AML-193 (cell line): ENCODE results near the gene RALGAPA2.

Source experiments
- DNase-seq, 2 experiments: peaks; one replicate each; lab custom pipeline; 2025; lab: John Stamatoyannopoulos, UW

RALGAPA2 gene

DNA sequence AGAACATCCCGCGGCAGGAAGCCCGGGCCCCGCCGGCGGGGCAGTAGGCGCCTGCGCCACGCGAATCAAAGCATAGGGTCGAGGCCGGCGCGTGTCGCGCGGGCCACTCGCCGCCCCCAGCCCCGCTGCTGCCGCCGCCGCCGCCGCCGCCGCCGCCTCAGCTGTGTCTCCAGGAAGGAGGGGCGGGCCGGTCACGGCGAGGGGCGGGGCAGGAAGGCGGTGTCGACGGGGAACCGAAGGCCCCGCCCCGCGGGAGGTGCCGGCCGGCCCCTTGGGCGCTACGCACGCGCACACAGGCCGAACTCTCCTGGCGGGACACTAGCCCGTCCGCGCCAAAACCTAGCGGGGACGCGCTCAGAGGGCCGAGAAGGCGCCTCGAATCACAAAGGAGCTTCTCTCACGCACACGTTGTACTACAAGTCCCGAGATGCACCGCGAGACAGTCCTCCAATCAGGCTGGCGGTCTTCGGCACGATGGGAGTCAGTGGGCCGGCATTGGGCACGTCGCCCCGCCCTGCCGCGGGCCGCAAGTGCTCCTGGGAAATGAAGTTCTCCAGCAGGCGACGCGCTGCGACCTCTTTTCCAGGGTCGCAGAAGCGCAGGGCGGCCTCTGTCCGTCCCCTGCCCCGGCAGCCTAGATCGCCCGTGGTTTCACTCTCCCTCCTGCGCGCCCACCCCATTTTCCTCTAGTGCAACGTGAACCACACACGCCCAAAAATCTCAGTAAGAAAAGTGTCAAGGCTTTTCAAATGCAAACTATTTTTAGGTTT is at the start of gene RALGAPA2:
Gene RALGAPA2 (minus strand): TSS at position 171 of the 770 bp plus-strand sequence. CDS start 164 bp downstream, at position 7.
- peak; percentile 93 to 98 for DNase-seq

DNA sequence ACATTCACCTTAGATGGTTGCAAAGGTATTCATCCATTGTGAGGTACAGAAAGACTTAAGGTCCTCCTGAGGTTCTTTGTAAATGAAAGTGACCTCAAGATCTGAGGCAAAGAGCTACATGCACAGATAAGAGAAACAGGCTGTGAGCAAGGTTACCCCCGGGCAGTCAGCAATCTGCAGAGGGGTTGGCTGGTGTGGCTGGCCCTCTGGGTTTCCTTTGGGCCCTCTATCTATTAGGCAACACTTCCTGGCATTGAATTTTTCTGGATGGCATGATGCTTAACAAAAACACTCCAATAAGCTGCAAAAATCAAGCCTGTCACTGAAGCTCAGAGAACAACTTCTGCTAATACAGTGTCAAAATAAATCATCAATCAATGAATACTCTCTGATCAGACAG is 48.9 kb upstream of the RALGAPA2 start:
- peak; percentile 66 to 75 for DNase-seq

DNA sequence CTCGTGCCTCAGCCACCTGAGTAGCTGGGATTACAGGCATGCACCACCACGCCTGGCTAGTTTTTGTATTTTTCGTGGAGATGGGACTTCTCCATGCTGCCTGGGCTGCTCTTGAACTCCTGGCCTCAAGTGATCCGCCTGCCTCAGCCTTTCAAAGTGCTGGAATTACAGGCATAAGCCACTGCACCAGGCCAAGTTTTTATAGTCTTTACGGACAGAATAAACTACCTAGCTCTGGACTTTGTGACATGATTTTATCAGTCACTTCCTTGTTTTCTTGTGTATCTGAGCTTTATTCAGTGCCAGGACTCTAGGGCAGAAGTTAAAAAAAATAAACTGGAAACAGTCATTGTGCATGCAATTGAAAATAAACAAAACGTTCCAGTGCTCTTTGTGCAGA is 46.7 kb upstream of the RALGAPA2 start:
- DNase-seq, result peak in 1 of 2 experiments; percentile 8

DNA sequence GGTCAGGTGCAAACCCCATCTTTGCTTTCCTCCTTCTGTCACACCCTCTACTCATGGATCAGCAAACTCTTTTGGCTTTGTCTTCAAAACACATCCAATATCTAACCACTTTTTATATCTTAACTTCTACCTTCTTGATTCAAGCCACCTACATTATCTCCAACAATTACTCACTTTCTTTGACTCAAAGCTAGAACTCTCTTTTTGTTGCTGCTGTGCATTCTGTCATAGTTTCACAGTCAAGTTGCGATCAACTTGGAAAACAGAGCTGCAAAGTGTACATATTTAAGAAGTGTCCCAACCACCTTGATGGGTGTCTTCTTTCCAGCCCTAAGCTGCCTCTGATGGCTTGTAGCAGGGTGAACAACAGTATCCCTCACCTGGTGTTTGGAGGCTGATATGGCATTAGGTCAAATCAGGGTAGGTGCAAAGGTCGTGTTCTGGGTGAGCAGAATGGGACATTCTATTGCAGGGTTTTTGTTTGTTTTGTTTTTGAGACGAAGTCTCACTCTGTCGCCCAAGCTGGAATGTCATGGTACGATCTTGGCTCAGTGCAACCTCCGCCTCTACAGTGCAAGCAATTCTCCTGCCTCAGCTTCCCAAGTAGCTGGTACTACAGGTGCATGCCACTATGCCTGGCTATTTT is 43.4 kb upstream of the RALGAPA2 start:
- DNase-seq, result no peak

DNA sequence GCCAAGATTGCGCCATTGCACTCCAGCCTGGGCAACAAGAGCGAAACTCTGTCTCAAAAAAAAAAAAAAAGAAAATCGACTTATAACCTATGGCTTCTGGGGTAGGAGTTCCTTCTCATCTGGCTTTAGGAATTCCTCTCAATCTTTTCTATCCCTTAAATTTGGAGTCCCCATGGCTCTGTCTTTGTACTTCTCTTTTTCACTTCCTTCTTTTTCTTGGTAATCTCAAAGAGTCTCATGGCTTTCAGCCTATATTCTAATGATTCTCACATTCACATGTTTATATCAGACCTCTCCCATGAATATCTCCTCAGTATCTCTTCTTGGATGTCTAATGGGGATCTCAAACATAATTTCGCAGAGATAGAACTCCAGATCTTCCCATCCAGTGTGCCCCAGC is 42.8 kb upstream of the RALGAPA2 start:
- peak; percentile 56 to 60 for DNase-seq

DNA sequence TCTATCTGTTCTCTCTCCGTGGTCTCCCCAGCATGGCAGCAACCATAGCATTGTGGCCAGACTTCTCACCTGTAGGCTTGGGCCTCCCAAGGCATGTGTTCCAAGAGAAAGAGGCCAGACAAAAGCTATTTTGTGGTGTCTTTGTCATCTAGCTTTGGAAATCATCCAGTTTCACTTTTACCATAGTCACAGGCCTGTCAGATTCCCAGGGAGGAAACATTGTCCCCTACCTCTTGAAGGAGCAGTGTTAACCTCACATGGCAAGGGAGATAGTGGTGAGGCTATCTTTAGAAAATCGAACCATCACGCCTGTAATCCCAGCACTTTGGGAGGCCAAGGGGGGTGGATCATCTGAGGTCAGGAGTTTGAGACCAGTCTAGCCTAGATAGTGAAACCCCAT is 42.3 kb upstream of the RALGAPA2 start:
- DNase-seq, result no peak

DNA sequence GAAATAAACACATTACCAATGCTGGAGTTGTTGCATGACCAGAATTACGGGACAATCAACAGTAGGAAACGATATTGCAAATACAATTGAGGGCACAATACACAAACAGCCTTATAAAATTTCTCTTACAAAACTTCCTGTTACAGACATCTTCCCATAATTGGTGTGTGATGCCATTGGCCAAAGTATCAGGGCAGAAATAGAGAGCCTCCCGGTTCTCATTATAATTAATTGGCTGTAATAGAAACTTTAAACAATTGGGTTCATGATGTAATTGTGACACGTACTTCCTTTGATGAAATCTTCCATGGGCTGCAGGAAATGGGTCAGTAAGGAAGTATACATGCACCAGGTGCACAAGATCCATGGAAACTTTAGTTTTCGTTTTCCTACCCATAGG is 40.3 kb upstream of the RALGAPA2 start:
- peak; percentile 38 to 53 for DNase-seq

DNA sequence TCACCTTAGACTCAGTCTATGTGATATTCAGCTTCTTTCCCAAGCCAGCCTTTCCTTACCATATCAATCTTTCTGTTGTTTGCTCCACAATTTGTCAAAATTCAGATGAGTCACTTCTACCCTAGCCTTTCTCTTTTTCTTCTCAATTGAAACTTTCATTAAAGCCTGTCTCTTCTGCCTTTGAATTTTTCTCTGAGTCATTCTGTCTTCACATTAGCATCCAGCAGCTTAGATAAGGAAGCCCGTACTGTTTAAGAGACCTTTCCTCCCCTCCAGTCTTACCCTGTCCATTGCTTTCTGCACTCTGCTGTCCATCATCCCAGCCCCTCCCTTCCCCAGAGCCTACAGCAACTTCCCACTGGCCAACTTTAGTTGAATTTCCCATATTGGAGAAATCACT is 34.9 kb upstream of the RALGAPA2 start:
- DNase-seq, result no peak

DNA sequence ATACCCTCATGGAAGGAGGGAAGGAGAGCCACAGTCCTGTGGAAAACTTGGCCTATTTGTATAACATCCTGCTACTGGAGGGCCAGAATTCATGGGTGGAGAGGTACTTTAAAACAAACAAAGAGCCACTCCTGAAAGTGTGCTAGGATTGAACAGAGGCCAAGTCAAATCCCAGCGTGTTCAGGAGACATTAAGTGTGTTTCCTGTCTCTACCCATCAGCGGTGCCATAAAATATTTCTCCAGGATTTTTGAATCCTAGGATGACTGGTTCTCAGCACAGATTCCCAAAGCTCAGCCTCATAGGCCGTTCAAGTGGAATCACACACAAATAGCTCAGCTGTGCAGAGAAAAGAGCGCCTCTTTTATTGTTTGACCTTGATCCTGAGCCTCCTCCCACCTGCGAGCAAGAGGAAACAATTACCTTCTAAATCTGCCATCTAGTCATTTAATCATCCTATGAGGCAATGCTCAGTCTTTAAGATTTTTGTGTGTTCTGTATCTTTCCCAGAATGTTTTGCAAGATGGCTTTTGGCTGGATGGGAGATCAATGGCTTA is 31.8 kb upstream of the RALGAPA2 start:
- DNase-seq, result no peak

DNA sequence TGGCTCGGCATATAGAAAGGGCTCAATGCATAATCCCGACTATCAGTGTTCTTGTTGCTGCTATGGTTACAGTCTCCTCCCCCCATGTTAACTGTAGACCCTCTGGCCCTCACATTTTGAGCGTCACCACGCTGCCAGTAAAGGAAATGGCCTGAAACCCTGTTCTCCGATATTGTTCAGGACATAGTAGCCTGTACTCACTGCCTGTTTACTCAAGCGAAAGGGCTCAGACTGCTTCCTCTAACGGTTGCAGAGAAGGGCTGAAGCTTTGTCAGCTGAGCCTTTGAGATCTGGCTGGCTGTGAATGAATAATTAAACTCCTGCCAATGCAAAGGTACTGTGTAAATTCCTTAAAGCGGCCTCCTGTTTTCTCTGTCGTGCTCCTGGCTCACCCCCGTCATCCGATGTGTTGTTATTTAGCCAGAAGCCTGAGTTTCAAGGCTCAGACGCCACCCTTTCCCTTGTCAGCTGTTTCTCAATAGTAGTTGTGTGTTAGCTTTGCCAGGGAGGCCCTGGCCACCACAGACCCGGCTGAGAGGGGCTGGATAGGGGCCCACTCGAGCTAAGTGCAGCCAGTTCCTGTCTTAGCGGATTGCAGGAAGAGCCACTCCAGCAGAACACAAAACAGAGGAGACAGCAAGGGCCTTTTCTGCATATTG is 31.2 kb upstream of the RALGAPA2 start:
- DNase-seq, result peak; percentile 86

DNA sequence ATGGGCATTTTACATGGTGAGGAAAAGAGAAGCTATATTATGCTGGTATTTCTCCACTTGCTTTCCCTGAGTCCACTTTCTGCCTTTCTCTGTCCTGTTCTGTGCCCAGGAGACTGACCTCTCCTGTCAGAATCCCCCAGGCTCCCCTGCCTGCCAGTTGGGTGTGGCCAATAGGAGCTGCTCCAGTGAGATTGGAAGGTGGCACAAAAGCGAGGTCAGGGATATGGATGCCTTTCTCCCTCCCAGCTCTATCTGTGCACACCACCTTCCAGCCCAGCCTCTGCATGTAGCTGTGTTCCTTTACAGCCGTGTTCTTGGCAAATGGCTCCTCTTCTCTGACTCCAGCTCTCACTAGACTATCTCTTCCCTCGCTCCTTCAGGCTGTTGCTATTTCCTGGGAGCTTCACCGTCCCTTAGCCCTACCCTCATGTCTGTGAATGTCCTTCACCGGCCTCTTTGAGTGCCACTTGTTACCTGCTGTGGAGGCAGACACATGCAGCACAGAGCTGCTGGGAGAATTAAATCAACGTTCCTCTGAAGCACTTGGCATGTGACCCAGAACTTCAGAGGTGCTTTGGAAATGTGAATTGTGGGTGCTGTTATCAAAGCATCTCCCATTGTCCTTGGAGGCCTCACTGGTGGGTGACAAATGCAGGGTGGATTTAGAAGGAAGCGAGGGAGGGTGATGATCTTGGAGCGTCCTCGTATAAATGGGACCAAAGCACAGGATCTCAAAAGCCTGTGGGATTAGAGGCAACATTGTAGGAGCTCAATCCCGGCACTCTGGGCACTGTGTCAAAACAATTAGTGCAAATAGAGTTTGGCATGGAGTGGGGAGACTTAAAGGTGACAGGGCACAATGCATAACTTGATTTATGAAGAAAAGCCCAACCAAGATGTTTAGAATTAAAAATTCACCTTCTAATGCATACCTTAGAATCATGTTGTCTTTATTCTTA is 28.9 kb upstream of the RALGAPA2 start:
- no peak for DNase-seq

DNA sequence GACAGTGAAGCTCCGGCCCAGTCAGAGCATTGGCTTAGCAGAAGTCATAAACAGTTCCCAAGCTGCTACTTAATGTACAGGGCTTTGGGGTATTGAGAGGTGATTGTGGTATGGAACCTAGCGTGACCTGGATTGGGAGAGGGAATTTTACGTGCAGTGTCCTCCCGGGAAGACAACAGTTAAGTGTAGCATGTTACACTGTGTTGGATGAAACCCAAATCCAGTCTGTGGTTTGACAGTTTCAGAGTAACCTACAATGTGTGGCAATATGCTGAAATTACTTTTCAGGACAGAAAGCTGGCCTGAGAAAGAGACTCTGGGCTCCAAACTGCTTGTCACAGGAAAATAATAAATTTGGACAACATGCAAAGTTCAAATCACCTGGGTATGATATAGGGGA is 28.1 kb upstream of the RALGAPA2 start:
- peak; percentile 81 to 84 for DNase-seq

DNA sequence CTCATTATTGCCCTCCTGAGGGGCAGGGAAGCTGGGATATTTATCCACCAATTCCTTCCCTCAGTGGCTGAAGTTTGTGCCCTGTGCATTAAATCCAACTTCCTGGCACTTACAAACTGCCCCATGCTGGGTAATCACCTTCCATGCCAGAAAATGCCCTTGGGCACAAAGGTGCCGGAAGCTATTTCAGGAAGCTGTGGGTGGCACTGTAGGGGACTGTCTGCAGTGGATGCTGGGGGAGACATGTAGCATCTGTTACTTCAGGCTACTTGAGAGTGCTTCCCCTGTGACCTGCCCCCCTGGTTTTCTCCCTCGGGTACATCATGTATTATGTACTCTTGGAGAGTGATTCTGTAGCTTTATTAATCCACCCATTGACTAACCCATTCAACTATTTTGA is 24.7 kb upstream of the RALGAPA2 start:
- DNase-seq, result peak; percentile 89

DNA sequence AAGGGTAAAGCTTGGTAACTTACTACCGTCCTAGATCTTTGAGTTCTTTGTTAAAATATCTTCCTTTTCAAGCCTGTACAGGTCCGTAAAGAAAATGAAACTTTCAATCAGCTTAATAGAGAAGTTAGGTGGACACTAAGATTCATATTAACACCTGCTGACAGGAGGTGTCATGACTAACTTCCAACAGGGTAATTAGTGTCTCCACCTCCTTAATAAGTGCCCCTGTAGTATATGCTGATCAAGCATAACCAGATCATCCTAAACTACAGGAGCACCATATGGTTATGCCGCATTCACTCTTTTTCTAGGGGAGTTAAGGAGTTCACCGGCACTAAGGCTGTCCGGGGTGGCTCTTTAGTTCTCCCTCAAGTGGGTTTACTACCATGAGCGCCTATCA is 23.9 kb upstream of the RALGAPA2 start:
- no peak for DNase-seq

DNA sequence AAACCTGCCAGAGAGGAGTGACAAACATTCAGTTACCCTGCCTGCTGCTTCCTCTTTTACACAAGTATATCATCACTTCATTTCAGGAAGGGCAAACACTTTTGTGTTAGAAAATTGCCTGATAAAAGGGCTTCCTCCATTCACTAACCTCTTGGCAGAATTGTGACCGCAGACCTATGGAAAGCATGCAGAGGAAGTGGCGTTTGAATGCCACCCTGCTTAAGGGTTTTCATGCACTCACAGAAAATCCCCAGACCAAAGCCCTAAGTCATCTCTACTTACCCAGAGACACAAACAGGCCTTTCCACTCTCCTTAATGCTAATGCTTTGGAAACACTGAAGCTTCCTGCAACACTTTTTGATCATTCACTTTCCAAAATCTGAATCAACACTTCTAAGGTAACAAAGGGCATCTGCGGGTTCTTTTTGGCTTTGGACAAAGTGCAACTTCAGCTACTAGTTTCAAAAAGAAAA is 22.1 kb upstream of the RALGAPA2 start:
- DNase-seq, result peak; percentile 98 to 99

DNA sequence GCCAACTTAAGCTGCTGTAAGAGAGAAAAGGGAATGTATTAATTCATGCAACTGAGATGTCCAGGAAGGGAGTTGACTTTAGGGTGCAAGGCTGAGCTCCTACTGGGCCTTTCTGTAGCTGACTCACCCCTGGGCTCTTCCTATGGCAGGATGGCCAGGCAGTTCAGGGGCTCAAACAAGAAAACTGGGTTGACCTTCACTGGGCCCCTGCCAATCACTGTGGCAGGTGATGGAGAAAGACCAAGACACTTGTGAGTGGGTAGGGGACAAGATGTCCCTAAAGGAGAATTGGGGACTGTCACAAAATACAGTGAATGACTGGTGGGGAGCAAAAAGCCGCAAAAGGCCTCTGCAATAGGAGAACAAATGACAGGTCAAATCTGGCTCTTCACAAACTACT is 21.5 kb upstream of the RALGAPA2 start:
- DNase-seq, result peak; percentile 65 to 69

DNA sequence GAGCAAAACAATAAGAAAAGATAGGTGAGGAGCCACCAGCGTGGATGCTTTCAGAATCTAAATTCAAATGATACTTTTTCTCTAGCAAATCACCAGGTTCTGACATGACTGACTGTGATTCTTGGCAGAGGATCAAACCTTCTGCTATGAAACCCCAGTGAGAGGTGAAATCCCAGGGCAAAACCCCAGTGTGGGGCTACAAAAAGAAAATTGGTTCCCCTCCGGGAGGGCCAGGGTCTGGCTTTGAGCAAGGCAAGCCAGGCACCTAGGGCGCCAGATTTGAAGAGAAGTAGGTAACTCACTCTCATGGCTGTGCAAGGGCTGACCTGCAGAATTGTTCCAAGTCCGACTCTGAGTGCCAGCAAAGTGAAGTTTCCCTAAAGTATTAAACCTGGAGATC is 20.2 kb upstream of the RALGAPA2 start:
- DNase-seq, result no peak

DNA sequence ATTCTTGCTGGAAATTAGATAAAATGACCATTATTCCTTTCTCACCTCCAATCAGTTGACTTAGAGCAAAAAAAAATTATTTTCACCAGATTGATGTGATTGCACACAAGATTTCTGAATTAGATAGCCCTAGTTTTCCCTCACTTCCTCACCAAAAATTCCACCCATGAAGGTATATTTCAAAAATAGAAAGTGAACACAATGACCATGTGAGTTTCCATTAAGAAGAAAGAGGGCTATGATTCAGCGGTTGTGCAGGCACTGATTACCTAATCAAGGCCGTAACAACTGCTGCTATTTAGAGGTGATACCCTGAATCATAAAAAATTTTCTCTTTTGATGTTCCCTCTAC is 19.5 kb upstream of the RALGAPA2 start:
- DNase-seq, result peak; percentile 72 to 75

DNA sequence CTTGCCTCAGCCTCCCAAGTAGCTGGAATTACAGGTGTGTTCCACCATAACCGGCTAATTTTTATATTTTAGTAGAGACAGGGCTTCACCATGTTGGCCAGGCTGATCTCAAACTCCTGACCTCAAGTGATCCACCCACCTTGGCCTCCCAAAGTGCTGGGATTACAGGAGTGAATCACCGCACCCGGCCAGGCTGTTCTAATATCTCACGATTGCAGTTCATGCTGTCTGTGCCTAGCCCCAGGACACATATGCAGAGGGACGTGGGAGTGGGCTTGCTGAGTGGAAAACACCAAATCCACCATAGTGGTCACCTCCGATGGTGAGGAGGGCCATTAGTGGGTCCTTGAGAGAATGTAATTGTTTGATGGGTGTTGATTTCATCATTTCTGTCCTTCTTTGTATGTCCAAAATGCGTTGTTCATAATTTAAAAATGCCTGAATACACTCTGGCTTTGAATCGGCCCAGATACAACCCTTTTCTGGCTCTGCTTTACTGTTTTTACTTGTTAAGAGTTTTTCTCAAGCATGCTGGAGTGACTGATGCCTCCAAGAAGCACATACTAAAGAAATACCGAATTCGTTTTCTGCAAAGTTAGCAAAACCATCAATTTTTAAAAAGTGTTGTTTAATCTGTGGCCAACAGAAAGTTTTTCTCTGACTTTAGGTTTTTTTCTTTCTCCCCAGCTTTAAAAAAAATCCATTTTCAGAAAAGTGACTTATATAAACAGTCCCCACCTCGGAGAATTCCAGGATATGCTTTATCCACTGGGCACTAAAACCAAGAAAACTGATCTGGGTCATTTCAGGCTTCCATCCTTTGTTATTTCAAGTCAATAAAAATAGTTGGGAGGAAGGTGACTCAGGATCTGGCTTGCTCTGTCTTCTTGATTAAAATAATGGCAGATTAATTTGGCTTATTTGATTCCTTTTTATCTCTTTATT is 18.8 kb upstream of the RALGAPA2 start:
- no peak for DNase-seq

DNA sequence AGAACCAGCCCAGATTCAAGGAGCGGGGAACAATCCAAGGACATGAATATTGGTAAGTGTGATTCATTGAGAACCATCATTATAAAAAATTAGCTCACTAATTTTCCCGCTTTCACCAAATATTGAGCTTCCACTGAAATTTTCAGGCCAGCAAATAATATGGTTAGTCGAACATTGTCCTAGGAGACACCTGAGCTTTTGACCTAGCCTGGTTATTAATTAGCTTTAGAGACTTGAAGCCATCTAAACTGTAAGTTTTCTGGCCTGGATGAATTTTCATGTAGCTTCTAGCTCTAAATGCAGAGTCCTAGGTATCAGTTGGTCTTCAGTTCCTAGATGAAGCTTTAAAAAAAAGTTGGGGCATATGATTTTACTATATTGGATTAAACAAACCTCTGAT is 17.1 kb upstream of the RALGAPA2 start:
- no peak for DNase-seq
